Vagina (tissue), 2 donors: ENCODE results near the gene TMC1. TPM values are rescaled to one million over a fixed set of nuclear protein-coding genes. Genes with fewer than 3 reads are reported as not detected.
"Not testable (repeated sequence)": the region's sequence is repeated elsewhere in the genome, so short reads cannot be mapped to it uniquely, and the experiment has no call there.

Experiments
- DNase-seq, 2 donors: peaks; one replicate each; pipeline ENCODE4 v3.0.0-alpha.2; 2017; ENCODE audit errors: extremely low spot score in 2 of 2
- H3K27ac ChIP-seq: fragments of 200-600 bp; sonication (generic); one replicate; pipeline ENCODE4 v1.5.1; 2019
- H3K27me3 ChIP-seq: fragments of 200-600 bp; sonication (generic); one replicate; pipeline ENCODE4 v1.5.1; 2019
- H3K36me3 ChIP-seq, 2 donors: fragments of 200-600 bp; sonication (generic); one replicate each; pipeline ENCODE4 v1.5.1; 2017 to 2019
- H3K4me1 ChIP-seq: fragments of 200-600 bp; sonication (generic); one replicate; pipeline ENCODE4 v1.5.1; 2019
- H3K4me3 ChIP-seq, 2 donors: fragments of 200-600 bp; sonication (generic); 1 replicate in 1 of 2; 2 replicates in 1 of 2; pipeline ENCODE4 v1.5.1; 2016 to 2019
- H3K9me3 ChIP-seq: fragments of 200-600 bp; sonication (generic); one replicate; pipeline ENCODE4 v1.5.1; 2019
- CTCF ChIP-seq, 3 experiments: fragments of 450-650 bp in 2 of 3; fragments of 200-600 bp in 1 of 3; sonication (generic) in 1 of 3; IDR thresholded peaks; one replicate each; pipeline ENCODE4 v1.5.1; 2017 to 2019; ENCODE audit warnings: antibody characterized with exemption in 3 of 3, mild to moderate bottlenecking in 2 of 3, moderate library complexity in 2 of 3
- POLR2A ChIP-seq, 2 donors: fragments of 450-650 bp; IDR thresholded peaks; one replicate each; pipeline ENCODE4 v1.6.1; 2017; ENCODE audit warnings: antibody characterized with exemption in 2 of 2, mild to moderate bottlenecking in 2 of 2, moderate library complexity in 2 of 2
- POLR2AphosphoS5 ChIP-seq, 2 donors: sonication (generic); formaldehyde crosslinking; IDR thresholded peaks; one replicate each; pipeline ENCODE4 v1.9.0; 2017; ENCODE audit warnings: antibody characterized with exemption in 2 of 2, mild to moderate bottlenecking in 2 of 2, low read depth in 1 of 2; ENCODE audit not compliant: insufficient read depth in 1 of 2
- intact Hi-C: fragments of 100-400 bp; cut with DNase I; formaldehyde crosslinking; loops from one replicate; pipeline ENCODE4 v1.15.1; 2023
- total RNA-seq: library from RNA; depleted of rRNA; stranded (reverse); fragments of >200 nt; gene quantifications from one replicate; pipeline ENCODE4 v1.2.3, GENCODE V29; 2016

TMC1 gene
- total RNA-seq, 1 donor from 2014 or later, result not detected

GRCh38 chr9:72477930-72478518 lies 43.4 kb upstream of the TMC1 start:
- Histone ChIP-seq H3K9me3 (no peaks in the 10 kb centered on the region), H3K27ac (peak overlapping the region; percentile 51), H3K4me1 (peaks cover 21% of the 10 kb centered on the region), H3K36me3 (no peaks in the 10 kb centered on the region), H3K27me3 (no peaks in the 10 kb centered on the region), H3K4me3 (no peak overlapping the region)
- intact Hi-C loops, result no loop called here
- TF ChIP-seq POLR2A (IDR thresholded peaks at IDR 0.05), result no peak
- no peak for TF ChIP-seq CTCF (IDR thresholded peaks at IDR 0.05)
- TF ChIP-seq POLR2AphosphoS5 (IDR thresholded peaks at IDR 0.05; ENCODE audit: insufficient read depth in 1 of 2, low read depth in 1 of 2), result peak in 1 of 2 donors; percentile 77
- no peak for DNase-seq

- Histone ChIP-seq H3K4me1 (peaks cover 21% of the 10 kb centered on the region), H3K36me3 (no peaks in the 10 kb centered on the region), H3K9me3 (no peaks in the 10 kb centered on the region), H3K4me3 (no peak overlapping the region), H3K27me3 (no peaks in the 10 kb centered on the region), H3K27ac (no peak overlapping the region)
- TF ChIP-seq POLR2AphosphoS5 (IDR thresholded peaks at IDR 0.05; ENCODE audit: insufficient read depth in 1 of 2, low read depth in 1 of 2) (no peak), POLR2A (IDR thresholded peaks at IDR 0.05) (no peak), CTCF (IDR thresholded peaks at IDR 0.05) (no peak)
- no peak for DNase-seq
- intact Hi-C loops, result no loop called here
Observed at GRCh38 chr9:72478966-72479365, 42.4 kb upstream of the TMC1 start.

- H3K27ac ChIP-seq, intact Hi-C loops, H3K36me3 ChIP-seq, H3K4me3 ChIP-seq, H3K9me3 ChIP-seq, H3K27me3 ChIP-seq, DNase-seq: not testable (repeated sequence)
- H3K4me1 ChIP-seq, result peaks cover 16% of the 10 kb centered on the region
Observed at GRCh38 chr9:72480261-72480660, 41.1 kb upstream of the TMC1 start.

- TF ChIP-seq POLR2A (IDR thresholded peaks at IDR 0.05), result no peak
- no peak for TF ChIP-seq POLR2AphosphoS5 (IDR thresholded peaks at IDR 0.05; ENCODE audit: insufficient read depth in 1 of 2, low read depth in 1 of 2)
- TF ChIP-seq CTCF (IDR thresholded peaks at IDR 0.05), result no peak
- no peaks in the 10 kb centered on the region for H3K9me3 ChIP-seq
- intact Hi-C loops, result no loop called here
- no peaks in the 10 kb centered on the region for H3K36me3 ChIP-seq
- peaks cover 16% of the 10 kb centered on the region for H3K4me1 ChIP-seq
- no peak for DNase-seq
- no peaks in the 10 kb centered on the region for H3K27me3 ChIP-seq
- no peak overlapping the region for H3K4me3 ChIP-seq
- H3K27ac ChIP-seq, result no peak overlapping the region
Observed at GRCh38 chr9:72480921-72481320, 40.5 kb upstream of the TMC1 start.

- H3K27me3 ChIP-seq, result no peaks in the 10 kb centered on the region
- no peak for DNase-seq
- no peak overlapping the region for H3K27ac ChIP-seq
Observed at GRCh38 chr9:72485821-72486593, 35.4 kb upstream of the TMC1 start.

More at GRCh38 chr9:72485821-72486593, 35.4 kb upstream of the TMC1 start:
- Histone ChIP-seq H3K36me3 (no peaks in the 10 kb centered on the region), H3K9me3 (no peaks in the 10 kb centered on the region), H3K4me1 (no peaks in the 10 kb centered on the region), H3K4me3 (no peak overlapping the region)
- TF ChIP-seq CTCF (IDR thresholded peaks at IDR 0.05) (no peak), POLR2AphosphoS5 (IDR thresholded peaks at IDR 0.05; ENCODE audit: insufficient read depth in 1 of 2, low read depth in 1 of 2) (no peak), POLR2A (IDR thresholded peaks at IDR 0.05) (no peak)
- intact Hi-C loops, result no loop called here
